Hepatocyte (in vitro differentiated cells): ENCODE results near the gene SAMD11.

Source experiments
- EZH2 ChIP-seq: fragments of 200-600 bp; sonication (generic); IDR thresholded peaks from 2 replicates; pipeline ENCODE4 v1.6.1; 2016; ENCODE audit warnings: antibody characterized with exemption, mild to moderate bottlenecking, borderline replicate concordance
- TF ChIP-seq, protein P1 (sequence below): fragments of 200-600 bp; sonication (generic); IDR thresholded peaks from 2 replicates; pipeline ENCODE4 v1.5.1; 2016; ENCODE audit warnings: antibody characterized with exemption, mild to moderate bottlenecking; ENCODE audit not compliant: poor library complexity

DNA sequence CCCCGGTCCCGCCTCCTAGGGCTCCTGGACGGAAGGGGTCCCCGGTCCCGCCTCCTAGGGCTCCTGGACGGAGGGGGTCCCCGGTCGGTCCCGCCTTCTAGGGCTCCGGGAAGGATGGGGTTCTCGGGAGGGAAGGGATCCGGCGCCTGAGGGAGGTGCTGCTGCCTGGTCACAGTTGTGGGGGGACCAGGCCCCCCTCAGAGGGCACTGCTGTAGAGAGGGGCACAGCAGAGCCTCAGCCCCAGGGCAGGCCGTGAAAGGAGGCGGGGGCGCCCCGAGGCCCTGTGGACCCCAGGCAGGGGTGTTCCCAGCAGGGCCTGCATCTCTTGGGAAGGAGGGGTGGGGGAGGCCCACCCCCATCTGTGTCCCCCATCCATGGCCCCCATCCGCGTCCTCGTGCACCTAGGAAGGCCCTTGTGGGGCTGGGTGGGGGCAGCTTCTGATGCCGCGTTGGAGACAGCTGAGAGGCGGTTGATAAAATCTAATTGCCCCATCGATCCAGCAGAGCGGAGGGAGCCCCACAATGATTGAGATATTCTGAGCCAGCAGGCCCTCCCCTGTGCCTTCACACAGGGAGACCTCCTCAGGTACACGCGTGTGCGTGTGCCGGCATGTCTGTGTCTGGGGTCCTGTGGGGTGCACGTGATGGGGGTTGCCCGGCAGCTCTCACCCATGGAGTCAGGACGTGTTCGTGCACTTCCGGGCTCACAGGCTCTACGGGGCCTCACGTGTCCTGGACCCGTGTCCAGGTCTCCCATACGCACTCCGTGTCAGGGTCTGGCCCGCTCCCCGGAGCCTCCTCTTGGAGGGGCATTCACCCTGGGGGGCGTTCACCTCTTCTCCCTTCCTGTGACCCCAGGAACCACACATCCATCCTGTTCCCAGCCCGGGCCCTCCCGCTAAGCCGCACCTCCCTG, 12.9 kb downstream of the SAMD11 start:
- TF ChIP-seq, protein P1, sequence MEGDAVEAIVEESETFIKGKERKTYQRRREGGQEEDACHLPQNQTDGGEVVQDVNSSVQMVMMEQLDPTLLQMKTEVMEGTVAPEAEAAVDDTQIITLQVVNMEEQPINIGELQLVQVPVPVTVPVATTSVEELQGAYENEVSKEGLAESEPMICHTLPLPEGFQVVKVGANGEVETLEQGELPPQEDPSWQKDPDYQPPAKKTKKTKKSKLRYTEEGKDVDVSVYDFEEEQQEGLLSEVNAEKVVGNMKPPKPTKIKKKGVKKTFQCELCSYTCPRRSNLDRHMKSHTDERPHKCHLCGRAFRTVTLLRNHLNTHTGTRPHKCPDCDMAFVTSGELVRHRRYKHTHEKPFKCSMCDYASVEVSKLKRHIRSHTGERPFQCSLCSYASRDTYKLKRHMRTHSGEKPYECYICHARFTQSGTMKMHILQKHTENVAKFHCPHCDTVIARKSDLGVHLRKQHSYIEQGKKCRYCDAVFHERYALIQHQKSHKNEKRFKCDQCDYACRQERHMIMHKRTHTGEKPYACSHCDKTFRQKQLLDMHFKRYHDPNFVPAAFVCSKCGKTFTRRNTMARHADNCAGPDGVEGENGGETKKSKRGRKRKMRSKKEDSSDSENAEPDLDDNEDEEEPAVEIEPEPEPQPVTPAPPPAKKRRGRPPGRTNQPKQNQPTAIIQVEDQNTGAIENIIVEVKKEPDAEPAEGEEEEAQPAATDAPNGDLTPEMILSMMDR, result no peak
- no peak for TF ChIP-seq EZH2
